ENCODE results near the gene CFAP221.

CFAP221 gene

GRCh38 chr2:119629323-119629825 lies 85.1 kb downstream of the CFAP221 start:
- in situ Hi-C loops (cut with MboI; ENCODE audit: low pct_unique_long_range_greater_than_20kb, low sequenced_read_pairs), result no loop called here
- DNase-seq, result no peak

- DNase-seq, result no peak
- in situ Hi-C loops (cut with MboI; ENCODE audit: low pct_unique_long_range_greater_than_20kb, low sequenced_read_pairs), result no loop called here
These were observed 85.9 kb downstream of the CFAP221 start for GRCh38 chr2:119630121-119630520.

GRCh38 chr2:119637371-119637770 lies 93.1 kb downstream of the CFAP221 start:
- no peak for DNase-seq
- in situ Hi-C loops (cut with MboI; ENCODE audit: low pct_unique_long_range_greater_than_20kb, low sequenced_read_pairs), result no loop called here

GRCh38 chr2:119638246-119638645 lies 94.0 kb downstream of the CFAP221 start:
- in situ Hi-C loops (cut with MboI; ENCODE audit: low pct_unique_long_range_greater_than_20kb, low sequenced_read_pairs), result no loop called here
- DNase-seq, result no peak

GRCh38 chr2:119638685-119639554 lies 94.7 kb downstream of the CFAP221 start:
- no peak for DNase-seq
- in situ Hi-C loops (cut with MboI; ENCODE audit: low pct_unique_long_range_greater_than_20kb, low sequenced_read_pairs), result no loop called here

GRCh38 chr2:119641562-119642258 lies 97.5 kb downstream of the CFAP221 start:
- peak; percentile 79 for DNase-seq
- in situ Hi-C loops (cut with MboI; ENCODE audit: low pct_unique_long_range_greater_than_20kb, low sequenced_read_pairs), result no loop called here

- in situ Hi-C loops (cut with MboI; ENCODE audit: low pct_unique_long_range_greater_than_20kb, low sequenced_read_pairs), result no loop called here
These were observed 99.9 kb downstream of the CFAP221 start for GRCh38 chr2:119644186-119644585.

GRCh38 chr2:119645173-119645855 lies 101.1 kb downstream of the CFAP221 start:
- in situ Hi-C loops (cut with MboI; ENCODE audit: low pct_unique_long_range_greater_than_20kb, low sequenced_read_pairs), result no loop called here
- DNase-seq, result no peak

More at GRCh38 chr2:119644186-119644585, 99.9 kb downstream of the CFAP221 start:
- no peak for DNase-seq

- no peak for DNase-seq
- in situ Hi-C loops (cut with MboI; ENCODE audit: low pct_unique_long_range_greater_than_20kb, low sequenced_read_pairs), result no loop called here
These were observed 101.9 kb downstream of the CFAP221 start for GRCh38 chr2:119646149-119646548.

GRCh38 chr2:119647440-119648169 lies 103.4 kb downstream of the CFAP221 start:
- in situ Hi-C loops (cut with MboI; ENCODE audit: low pct_unique_long_range_greater_than_20kb, low sequenced_read_pairs), result no loop called here
- DNase-seq, result peak; percentile 15

- DNase-seq, result no peak
- in situ Hi-C loops (cut with MboI; ENCODE audit: low pct_unique_long_range_greater_than_20kb, low sequenced_read_pairs), result no loop called here
These were observed 105.2 kb downstream of the CFAP221 start for GRCh38 chr2:119649364-119649917.

- in situ Hi-C loops (cut with MboI; ENCODE audit: low pct_unique_long_range_greater_than_20kb, low sequenced_read_pairs), result no loop called here
- no peak for DNase-seq
These were observed 106.0 kb downstream of the CFAP221 start for GRCh38 chr2:119650206-119650605.

GRCh38 chr2:119650846-119651370 lies 106.7 kb downstream of the CFAP221 start:
- no peak for DNase-seq
- in situ Hi-C loops (cut with MboI; ENCODE audit: low pct_unique_long_range_greater_than_20kb, low sequenced_read_pairs), result no loop called here

GRCh38 chr2:119657466-119658145 lies 113.4 kb downstream of the CFAP221 start:
- DNase-seq, result no peak
- in situ Hi-C loops (cut with MboI; ENCODE audit: low pct_unique_long_range_greater_than_20kb, low sequenced_read_pairs), result no loop called here

GRCh38 chr2:119659601-119660342 lies 115.5 kb downstream of the CFAP221 start:
- peak; percentile 48 for DNase-seq

GRCh38 chr2:119660343-119660658 lies 116.1 kb downstream of the CFAP221 start:
- in situ Hi-C loops (cut with MboI; ENCODE audit: low pct_unique_long_range_greater_than_20kb, low sequenced_read_pairs), result no loop called here
- DNase-seq, result no peak

More at GRCh38 chr2:119659601-119660342, 115.5 kb downstream of the CFAP221 start:
- in situ Hi-C loops (cut with MboI; ENCODE audit: low pct_unique_long_range_greater_than_20kb, low sequenced_read_pairs), result no loop called here

- no peak for DNase-seq
- in situ Hi-C loops (cut with MboI; ENCODE audit: low pct_unique_long_range_greater_than_20kb, low sequenced_read_pairs), result no loop called here
These were observed 118.0 kb downstream of the CFAP221 start for GRCh38 chr2:119662297-119662696.

Data from KBM-7 (cell line).